ENCODE data around the gene GABRB1. TPM values are rescaled to one million over a fixed set of nuclear protein-coding genes. Genes with fewer than 3 reads are reported as not detected.

The GABRB1 gene
- total RNA-seq, 2 experiments from 2014 or later = not detected

GRCh38 chr4:47444031-47444430 lies 412.7 kb downstream of the GABRB1 start:
- H4K20me1 ChIP-seq (ENCODE audit: insufficient read depth, low read length) = no peaks in the 10 kb centered on the region
- intact Hi-C loops (cut with micrococcal nuclease; ENCODE audit: unreplicated experiment) = no loop called here
- POLR2A ChIA-PET = no interaction called here
- H3K4me3 ChIP-seq (ENCODE audit: low read depth, low read length, poor library complexity, severe bottlenecking) = no peak overlapping the region
- TF ChIP-seq CTCF (conservative IDR thresholded peaks at IDR 0.05; ENCODE audit: low read length) = no peak
- TF ChIP-seq EZH2phosphoT487 (IDR thresholded peaks at IDR 0.05; ENCODE audit: borderline replicate concordance, low read depth, low read length) = no peak
- no peaks in the 10 kb centered on the region for H3K9me2 ChIP-seq (ENCODE audit: insufficient read depth, low read length)
- CTCF ChIA-PET (ENCODE audit: unreplicated experiment) = no interaction called here
- H3K36me3 ChIP-seq (ENCODE audit: insufficient read depth, low read length) = no peaks in the 10 kb centered on the region
- no peaks in the 10 kb centered on the region for H3K79me2 ChIP-seq (ENCODE audit: insufficient read depth, low read depth, low read length)
- no peaks in the 10 kb centered on the region for H3K9me3 ChIP-seq (ENCODE audit: low read length)
- no peak overlapping the region for H3K4me2 ChIP-seq (ENCODE audit: low read length)
- no peak overlapping the region for H2AFZ ChIP-seq (ENCODE audit: low read length)
- no peak overlapping the region for H3K27ac ChIP-seq (ENCODE audit: low read depth, low read length, poor library complexity, severe bottlenecking)
- peaks cover 8% of the 10 kb centered on the region for H3K4me1 ChIP-seq (ENCODE audit: insufficient read depth, low read length, poor library complexity, severe bottlenecking)
- DNase-seq (ENCODE audit: low spot score) = no peak
- no TSS peak for BruUV-seq (replicated peaks)

- ChIA-PET CTCF (ENCODE audit: unreplicated experiment) (no interaction called here), POLR2A (interaction anchor here (0.9 kb wide), 1 partner anchor 38 kb away, joined by 3 read pairs; no protein-coding TSS in a partner anchor)
- Histone ChIP-seq H3K4me3 (ENCODE audit: low read depth, low read length, poor library complexity, severe bottlenecking) (no peak overlapping the region), H4K20me1 (ENCODE audit: insufficient read depth, low read length) (no peaks in the 10 kb centered on the region), H3K4me2 (ENCODE audit: low read length) (no peak overlapping the region), H3K79me2 (ENCODE audit: insufficient read depth, low read depth, low read length) (no peaks in the 10 kb centered on the region), H2AFZ (ENCODE audit: low read length) (no peak overlapping the region), H3K36me3 (ENCODE audit: insufficient read depth, low read length) (peaks cover 46% of the 10 kb centered on the region), H3K9me3 (ENCODE audit: low read length) (no peaks in the 10 kb centered on the region), H3K4me1 (ENCODE audit: insufficient read depth, low read length, poor library complexity, severe bottlenecking) (no peaks in the 10 kb centered on the region), H3K9me2 (ENCODE audit: insufficient read depth, low read length) (no peaks in the 10 kb centered on the region), H3K27ac (ENCODE audit: low read depth, low read length, poor library complexity, severe bottlenecking) (no peak overlapping the region)
- intact Hi-C loops (cut with micrococcal nuclease; ENCODE audit: unreplicated experiment) = no loop called here
- no TSS peak for BruUV-seq (replicated peaks)
- TF ChIP-seq CTCF (conservative IDR thresholded peaks at IDR 0.05; ENCODE audit: low read length) (no peak), EZH2phosphoT487 (IDR thresholded peaks at IDR 0.05; ENCODE audit: borderline replicate concordance, low read depth, low read length) (no peak)
- DNase-seq (ENCODE audit: low spot score) = no peak
Measured at GRCh38 chr4:47451657-47452056, 420.3 kb downstream of the GABRB1 start.

- Histone ChIP-seq H3K27ac (ENCODE audit: low read depth, low read length, poor library complexity, severe bottlenecking) (peak overlapping the region; percentile 81), H3K36me3 (ENCODE audit: insufficient read depth, low read length) (peaks cover 19% of the 10 kb centered on the region), H3K79me2 (ENCODE audit: insufficient read depth, low read depth, low read length) (peaks cover 17% of the 10 kb centered on the region), H3K4me3 (ENCODE audit: low read depth, low read length, poor library complexity, severe bottlenecking) (peak overlapping the region; percentile 84), H3K9me3 (ENCODE audit: low read length) (no peaks in the 10 kb centered on the region), H2AFZ (ENCODE audit: low read length) (peak overlapping the region; percentile 70), H3K9me2 (ENCODE audit: insufficient read depth, low read length) (no peaks in the 10 kb centered on the region), H3K4me2 (ENCODE audit: low read length) (peak overlapping the region; percentile 92), H4K20me1 (ENCODE audit: insufficient read depth, low read length) (no peaks in the 10 kb centered on the region), H3K4me1 (ENCODE audit: insufficient read depth, low read length, poor library complexity, severe bottlenecking) (peaks cover 45% of the 10 kb centered on the region)
- TF ChIP-seq EZH2phosphoT487 (IDR thresholded peaks at IDR 0.05; ENCODE audit: borderline replicate concordance, low read depth, low read length) (no peak), CTCF (conservative IDR thresholded peaks at IDR 0.05; ENCODE audit: low read length) (no peak)
- TSS peak; percentile 50 for BruUV-seq (replicated peaks)
- ChIA-PET CTCF (ENCODE audit: unreplicated experiment) (interaction anchor here (1.0 to 1.3 kb wide), 2 partner anchors 11 to 20 kb away, joined by 4 read pairs; no protein-coding TSS in a partner anchor), POLR2A (interaction anchor here (0.7 to 10.3 kb wide), 12 partner anchors 20 to 585 kb away, joined by 3 to 140 read pairs (median 4); partner anchors contain the start of gene ATP10D)
- intact Hi-C loops (cut with micrococcal nuclease; ENCODE audit: unreplicated experiment) = loop anchor here (1.0 to 2.0 kb wide), 3 partner anchors 22 to 452 kb away; partner anchors contain the start of genes ATP10D and NFXL1
- peak; percentile 42 for DNase-seq (ENCODE audit: low spot score)
Measured at GRCh38 chr4:47462799-47463234, 431.4 kb downstream of the GABRB1 start.
